Kidney (tissue), 14 donors: ENCODE data around the gene L3MBTL3. TPM values are rescaled to one million over a fixed set of nuclear protein-coding genes. Genes with fewer than 3 reads are reported as not detected.

Experiments
- DNase-seq, 5 donors: peaks; one replicate each; pipeline ENCODE4 v3.0.0-alpha.2; 2013 to 2020
- FAIRE-seq: peaks from 2 replicates; lab custom pipeline; 2012; peaks lifted over from hg19 to GRCh38; lab: Jason Lieb, UNC
- H3K27ac ChIP-seq, 2 donors: one replicate each; pipeline ENCODE4 v1.7.0; 2013; ENCODE audit warnings: low read depth in 2 of 2, low read length in 2 of 2, inconsistent platforms in 1 of 2
- H3K27me3 ChIP-seq: one replicate; pipeline ENCODE4 v1.7.1; 2013; ENCODE audit warnings: low read length, inconsistent platforms; ENCODE audit not compliant: control insufficient read depth, insufficient read depth
- H3K36me3 ChIP-seq, 3 donors: one replicate each; pipeline versions ENCODE4 v1.7.0 to v1.7.1; 2013; ENCODE audit warnings: low read length in 3 of 3, control low read depth in 1 of 3, inconsistent platforms in 1 of 3; ENCODE audit not compliant: insufficient read depth in 3 of 3, control insufficient read depth in 2 of 3
- H3K4me1 ChIP-seq, 3 donors: one replicate each; pipeline versions ENCODE4 v1.7.0 to v1.7.1; 2013; ENCODE audit warnings: low read length in 3 of 3, inconsistent platforms in 1 of 3, low read depth in 1 of 3; ENCODE audit not compliant: control insufficient read depth in 2 of 3, insufficient read depth in 2 of 3
- H3K4me3 ChIP-seq, 3 donors: one replicate each; pipeline versions ENCODE4 v1.7.0 to v1.8.1; 2013; ENCODE audit warnings: low read length in 3 of 3, control low read depth in 1 of 3, inconsistent platforms in 1 of 3
- H3K9ac ChIP-seq, 3 donors: one replicate each; pipeline versions ENCODE4 v1.7.0 to v1.7.1; 2013; ENCODE audit warnings: low read length in 3 of 3, control low read depth in 1 of 3, inconsistent platforms in 1 of 3
- H3K9me3 ChIP-seq, 3 donors: one replicate each; pipeline versions ENCODE4 v1.7.0 to v1.7.1; 2013; ENCODE audit warnings: low read length in 3 of 3, control low read depth in 1 of 3, inconsistent platforms in 1 of 3; ENCODE audit not compliant: control insufficient read depth in 2 of 3, insufficient read depth in 1 of 3
- CTCF ChIP-seq: IDR thresholded peaks from 3 replicates; pipeline ENCODE4 v1.5.1; 2012; ENCODE audit warnings: mild to moderate bottlenecking, moderate library complexity, borderline replicate concordance; ENCODE audit not compliant: insufficient read depth; ENCODE audit errors: extremely low read depth
- intact Hi-C: fragments of 100-400 bp; cut with DNase I; formaldehyde crosslinking; loops from one replicate; pipeline ENCODE4 v1.11.1; 2022
- polyA plus RNA-seq: library from polyadenylated mRNA; stranded (reverse); fragments of 350-450 nt; fragmentation: Illumina TruSeq; extraction: RNeasy Lipid Tissue Mini Kit (QIAGEN cat#74804); gene quantifications from one replicate; pipeline ENCODE4 v1.2.3, GENCODE V29; 2014; ENCODE audit warnings: low read depth, low replicate concordance; ENCODE audit not compliant: insufficient read depth
- total RNA-seq: library from RNA; stranded (reverse); fragmentation: NEBNext Ultra II Directional; extraction: Animal tissue kit (Norgen Biotek cat#: 25700); gene quantifications from one replicate; pipeline ENCODE4 v1.2.1, GENCODE V29; 2021
- donor health status: control.
- donor health status: control.
- donor health status: control.
- donor health status: control.
- donor health status: control.
- donor health status: DM: yes; HTN: yes; CAD: no.
- donor health status: Normal renal cell carcinoma (clear cell type).

L3MBTL3 gene
- total and polyA plus RNA-seq, 2 donors from 2014 or later = 4.3 to 13.0 TPM

DNA sequence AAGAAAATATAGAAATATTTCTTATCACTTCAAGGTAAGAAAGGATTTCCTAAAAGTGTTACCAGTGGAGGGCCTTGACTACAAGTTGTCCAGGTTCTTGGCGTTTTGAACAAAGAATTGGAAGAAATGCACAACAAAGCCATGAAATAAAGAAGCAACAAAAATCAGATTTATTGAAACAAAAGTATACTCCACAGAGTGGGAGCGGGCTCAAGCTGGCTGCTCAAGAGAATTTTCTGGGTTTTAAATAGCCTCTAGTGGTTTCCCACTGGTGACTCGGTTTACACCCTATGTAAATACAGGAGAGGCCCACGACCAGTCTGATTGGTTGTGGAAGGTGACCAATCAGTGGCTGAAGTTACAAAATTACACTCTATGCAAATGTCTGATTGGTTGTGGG is 140.2 kb downstream of the L3MBTL3 start:
- Histone ChIP-seq H3K27me3 (no peaks in the 10 kb centered on the region), H3K27ac (no peak overlapping the region), H3K4me1 (peaks cover 0 to 2% (median 0%) of the 10 kb centered on the region in 3 donors), H3K36me3 (no peaks in the 10 kb centered on the region), H3K9ac (no peak overlapping the region), H3K4me3 (no peak overlapping the region), H3K9me3 (no peaks in the 10 kb centered on the region)
- intact Hi-C loops = no loop called here
- FAIRE-seq = no peak
- no peak for DNase-seq
- no peak for TF ChIP-seq CTCF

- intact Hi-C loops = no loop called here
Measured at GRCh38 chr6:130159956-130160355, 141.6 kb downstream of the L3MBTL3 start.

DNA sequence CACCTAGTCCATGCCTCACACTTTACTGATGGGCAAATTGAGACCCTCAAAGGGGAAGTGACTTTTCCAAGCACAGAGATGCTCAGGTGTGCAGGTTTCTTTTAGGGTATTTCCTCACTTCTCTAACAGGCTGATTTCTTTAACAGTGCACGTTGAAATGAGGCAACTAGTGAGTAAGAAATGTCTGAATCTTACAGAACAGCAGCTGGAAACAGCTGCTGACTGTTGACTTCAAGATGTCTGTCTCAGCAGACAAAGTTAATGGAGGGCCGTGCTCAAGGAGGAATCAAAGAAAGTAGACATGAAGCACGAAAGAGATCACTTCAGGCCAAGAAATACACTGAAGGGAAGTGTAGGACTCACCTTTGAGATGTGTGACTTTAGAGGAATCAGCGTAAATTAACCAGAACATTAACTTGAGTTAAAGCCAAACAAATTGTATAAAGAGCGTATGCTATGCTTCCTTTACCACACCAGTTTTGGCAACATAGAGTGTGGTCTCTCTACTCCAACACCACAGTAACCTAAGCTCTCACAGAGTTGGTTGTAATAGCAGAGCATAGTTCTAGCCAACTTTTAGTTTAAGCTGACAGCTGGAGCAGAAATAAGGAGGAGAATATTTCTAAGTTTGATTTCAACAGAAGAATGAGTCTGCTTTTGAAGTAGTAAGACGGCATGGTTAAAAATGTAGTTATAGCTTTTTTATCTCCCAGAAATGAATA is 143.5 kb downstream of the L3MBTL3 start:
- H3K27me3 ChIP-seq = no peaks in the 10 kb centered on the region
- H3K36me3 ChIP-seq = no peaks in the 10 kb centered on the region
- no peak overlapping the region for H3K27ac ChIP-seq
- DNase-seq (peak in 3 of 5 donors; percentile 10 to 79 (median 27)), FAIRE-seq (no peak)
- peaks cover 0 to 2% (median 0%) of the 10 kb centered on the region in 3 donors for H3K4me1 ChIP-seq
- H3K9ac ChIP-seq = no peak overlapping the region
- no peak overlapping the region for H3K4me3 ChIP-seq
- no peaks in the 10 kb centered on the region for H3K9me3 ChIP-seq
- intact Hi-C loops = no loop called here
- no peak for TF ChIP-seq CTCF

More at GRCh38 chr6:130159956-130160355, 141.6 kb downstream of the L3MBTL3 start:
- DNase-seq = no peak
- Histone ChIP-seq H3K27ac (no peak overlapping the region), H3K36me3 (no peaks in the 10 kb centered on the region), H3K27me3 (no peaks in the 10 kb centered on the region), H3K9me3 (no peaks in the 10 kb centered on the region), H3K4me1 (peaks cover 0 to 2% (median 0%) of the 10 kb centered on the region in 3 donors), H3K9ac (no peak overlapping the region), H3K4me3 (no peak overlapping the region)
- no peak for TF ChIP-seq CTCF
- no peak for FAIRE-seq
